Stimulated activated CD8-positive, alpha-beta memory T cell treated with anti-CD3 and anti-CD28 coated beads, Interleukin-4, amount 100 ng/mL, for 24 hours (primary cell): Measurements from ENCODE around the gene LGALS4.
A peak's percentile ranks its signal among the peaks of the same experiment; 100 is the strongest.
"Not testable (repeated sequence)": the region's sequence is repeated elsewhere in the genome, so short reads cannot be mapped to it uniquely, and the experiment has no call there.

ENCODE experiments used
- DNase-seq: peaks from one replicate; pipeline ENCODE4 v3.0.0-alpha.2; 2020; ENCODE audit warnings: low read depth

The LGALS4 gene

DNA sequence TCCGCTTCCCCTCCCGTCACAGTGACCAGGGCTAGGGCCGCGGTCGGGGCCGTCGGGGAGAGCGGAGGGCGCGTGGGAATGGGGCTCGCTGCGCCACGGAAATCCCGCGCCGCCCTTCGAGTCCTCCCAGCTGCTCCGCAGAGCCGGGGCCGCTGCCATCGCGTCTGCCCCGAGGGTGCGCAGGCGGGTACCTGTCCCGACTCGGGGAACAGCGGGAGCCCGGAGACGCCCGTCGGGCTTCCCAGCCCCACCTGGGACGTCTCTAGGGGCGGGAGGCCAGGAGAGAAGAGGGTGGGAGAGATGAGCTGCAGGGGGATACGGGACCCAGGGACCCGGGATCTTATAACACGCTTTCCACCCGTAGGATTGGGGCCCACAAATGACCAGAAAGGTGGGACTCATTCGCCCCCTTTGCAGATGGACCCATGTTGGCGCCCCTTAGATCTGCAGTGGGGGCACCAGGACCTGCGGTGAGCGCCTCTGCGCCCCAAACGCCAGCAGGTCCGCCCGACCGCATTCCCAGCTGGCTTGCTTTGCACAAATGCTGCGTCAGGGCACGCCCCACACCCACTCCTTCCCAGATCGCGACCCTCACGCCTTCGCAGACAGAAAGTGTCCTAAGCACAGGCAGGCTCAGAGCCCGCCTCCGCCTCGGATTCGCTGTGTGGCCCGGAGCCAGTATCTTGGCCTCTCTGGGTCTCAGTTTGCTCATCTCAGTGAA is 42.4 kb downstream of the LGALS4 start:
- not testable (repeated sequence) for DNase-seq

DNA sequence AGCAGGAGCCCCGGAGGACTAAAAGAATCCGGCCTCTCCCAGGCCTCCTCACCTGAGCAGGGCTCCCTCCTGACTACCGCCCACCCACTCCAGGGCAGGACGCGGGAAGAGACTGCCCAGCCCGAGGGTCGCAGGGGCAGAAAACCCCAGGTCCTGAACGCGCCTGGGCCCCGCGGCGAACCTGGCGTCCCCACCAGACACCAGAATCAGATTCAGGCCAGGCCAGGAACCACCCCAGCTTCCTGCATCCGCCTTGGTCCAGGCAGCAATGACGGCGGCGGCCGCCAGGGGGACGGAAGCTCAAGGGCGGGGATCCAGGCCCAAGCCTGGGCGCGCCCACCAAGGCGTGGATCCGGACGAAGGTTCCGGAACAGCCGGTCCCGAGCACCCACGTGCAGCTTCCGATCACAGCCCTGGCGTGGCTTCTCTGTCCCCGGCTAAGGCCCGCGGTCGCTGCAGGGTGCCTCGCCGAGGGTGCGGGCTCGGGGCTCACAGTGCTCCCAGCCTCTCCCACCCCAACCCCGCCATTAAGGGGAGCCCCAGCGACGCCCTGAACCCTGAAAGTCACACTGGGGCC is 43.0 kb downstream of the LGALS4 start:
- DNase-seq = peak; percentile 84

DNA sequence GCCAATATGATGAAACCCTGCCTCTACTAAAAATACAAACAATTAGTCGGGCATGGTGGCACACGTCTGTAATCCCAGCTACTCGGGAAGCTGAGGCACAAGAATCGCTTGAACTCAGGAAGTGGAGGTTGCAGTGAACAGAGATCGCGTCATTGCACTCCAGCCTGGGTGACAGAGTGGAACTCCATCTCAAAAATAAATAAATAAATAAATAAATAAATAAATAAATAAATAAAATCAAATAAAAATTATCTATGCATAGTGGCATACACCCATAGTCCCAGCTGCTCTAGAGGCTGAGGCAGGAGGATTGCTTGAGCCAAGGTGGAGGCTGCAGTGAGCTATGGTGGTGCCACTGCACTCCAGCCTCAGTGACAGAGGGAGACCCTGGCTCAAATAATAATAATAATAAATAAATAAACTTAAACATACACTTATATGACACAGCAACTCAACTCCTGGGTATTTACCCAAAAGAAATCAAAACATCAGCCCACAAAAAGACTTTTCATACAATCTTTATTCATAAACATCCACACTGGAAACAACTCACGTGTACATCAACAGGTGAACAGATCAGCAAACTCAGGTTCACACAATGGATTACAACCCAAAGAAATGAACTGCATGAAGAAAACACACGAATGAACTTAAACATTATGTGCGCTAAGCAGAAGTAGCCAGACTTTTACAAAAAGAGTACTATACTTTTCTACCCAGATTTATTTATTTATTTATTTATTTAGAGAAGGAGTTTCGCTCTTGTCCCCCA is 46.3 kb downstream of the LGALS4 start:
- DNase-seq = no peak

DNA sequence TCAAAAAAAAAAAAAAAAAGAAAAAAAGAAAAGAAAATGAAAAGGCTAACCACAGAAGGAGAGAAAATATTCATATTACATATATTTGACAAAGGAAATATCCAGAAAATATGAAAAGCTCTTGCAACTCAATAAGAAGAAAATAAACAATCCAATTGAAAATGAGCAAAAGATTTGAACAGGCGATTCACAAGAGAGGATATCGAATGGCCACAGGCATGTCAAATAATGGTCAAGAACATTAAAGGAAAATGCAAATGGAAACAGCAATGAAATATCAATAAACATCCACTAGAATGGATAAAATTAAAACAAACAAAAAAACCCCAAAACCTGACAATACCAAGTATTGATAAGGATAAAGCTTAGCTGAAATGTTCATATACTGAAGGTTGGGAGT is 47.5 kb downstream of the LGALS4 start:
- DNase-seq = no peak

DNA sequence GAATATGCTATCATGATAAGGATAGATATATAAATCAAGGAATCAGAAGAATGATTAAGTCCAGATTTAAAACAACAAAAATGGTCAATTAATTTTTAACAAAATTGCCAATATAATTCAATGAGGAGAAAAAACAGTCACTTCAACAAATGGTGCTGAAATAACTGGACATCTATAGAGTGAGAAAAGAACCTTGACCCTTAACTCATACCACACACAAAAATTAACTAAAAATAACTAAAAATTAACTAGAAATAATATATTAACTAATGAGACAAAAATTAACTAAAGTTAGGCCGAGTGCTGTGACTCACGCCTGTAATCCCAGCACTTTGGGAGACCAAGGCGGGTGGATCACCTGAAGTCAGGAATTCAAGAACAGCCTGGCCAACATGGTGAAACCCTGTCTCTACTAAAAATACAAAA is 48.9 kb downstream of the LGALS4 start:
- DNase-seq = no peak

DNA sequence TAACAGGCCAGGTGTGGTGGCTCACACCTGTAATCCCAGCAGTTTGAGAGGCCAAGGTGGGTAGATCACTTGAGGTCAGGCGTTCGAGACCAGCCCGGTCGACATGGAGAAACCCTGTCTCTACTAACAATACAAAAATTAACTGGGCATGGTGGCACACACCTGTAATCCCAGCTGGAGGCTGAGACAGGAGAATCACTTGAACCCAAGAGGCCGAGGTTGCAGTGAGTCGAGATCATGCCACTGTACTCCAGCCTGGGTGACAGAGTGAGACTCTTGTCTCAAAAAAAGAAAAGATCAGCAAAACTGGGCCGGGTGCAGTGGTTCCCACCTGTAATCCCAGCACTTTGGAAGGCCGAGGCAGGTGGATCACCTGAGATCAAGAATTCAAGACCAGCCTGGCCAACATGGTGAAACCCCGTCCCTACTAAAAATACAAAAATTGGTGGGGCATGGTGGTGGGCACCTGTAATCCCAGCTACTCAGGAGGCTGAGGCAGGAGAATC is 50.8 kb downstream of the LGALS4 start:
- DNase-seq = not testable (repeated sequence)

DNA sequence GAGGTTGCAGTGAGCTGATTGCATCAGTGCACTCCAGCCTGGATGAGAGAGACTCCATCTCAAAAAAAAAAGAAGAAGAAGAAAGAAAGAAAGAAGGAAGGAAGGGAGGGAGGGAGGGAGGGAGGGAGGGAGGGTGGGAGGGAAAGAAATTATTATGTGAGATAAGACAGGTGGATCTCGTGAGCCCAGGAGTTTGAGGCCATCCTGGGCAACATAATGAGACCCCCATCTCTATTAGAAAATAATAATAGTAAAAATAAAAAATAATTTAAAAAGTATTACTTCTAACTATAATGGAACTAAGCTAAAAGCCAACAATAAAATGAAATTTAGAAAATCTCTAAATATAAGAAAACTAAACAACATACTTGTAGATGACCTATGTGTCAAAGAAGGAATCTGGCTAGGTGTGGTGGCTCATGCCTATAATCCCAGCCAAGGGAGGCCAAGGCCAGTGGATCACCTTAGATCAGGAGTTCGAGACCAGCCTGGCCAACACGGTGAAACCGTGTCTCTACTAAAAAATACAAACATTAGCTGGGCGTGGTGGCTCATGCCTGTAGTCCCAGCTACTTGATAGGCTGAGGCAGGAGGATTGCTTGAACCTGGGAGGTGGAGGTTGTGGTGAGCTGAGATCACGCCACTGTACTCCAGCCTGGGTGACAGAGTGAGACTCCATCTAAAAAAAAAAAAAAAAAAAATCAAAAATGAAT is 51.8 kb downstream of the LGALS4 start:
- not testable (repeated sequence) for DNase-seq

DNA sequence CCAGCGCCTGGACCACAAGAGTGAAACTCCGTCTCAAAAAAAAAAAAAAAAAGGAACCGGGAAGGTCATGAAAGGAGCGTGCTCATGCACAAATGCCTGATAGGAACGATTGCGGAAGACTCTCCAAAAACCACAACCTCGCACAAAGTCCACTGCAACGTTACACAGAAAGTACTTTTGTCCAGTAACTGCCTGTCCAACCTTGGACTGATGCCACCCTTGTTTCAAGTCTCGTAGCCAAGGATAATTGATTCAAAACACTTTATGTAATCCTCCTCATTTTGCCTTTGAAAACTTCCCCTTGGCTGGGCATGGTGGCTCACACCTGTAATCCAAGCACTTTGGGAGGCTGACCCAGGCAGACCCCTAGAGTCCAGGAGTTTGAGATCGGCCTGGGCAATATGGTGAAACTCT is 53.1 kb downstream of the LGALS4 start:
- DNase-seq = no peak

DNA sequence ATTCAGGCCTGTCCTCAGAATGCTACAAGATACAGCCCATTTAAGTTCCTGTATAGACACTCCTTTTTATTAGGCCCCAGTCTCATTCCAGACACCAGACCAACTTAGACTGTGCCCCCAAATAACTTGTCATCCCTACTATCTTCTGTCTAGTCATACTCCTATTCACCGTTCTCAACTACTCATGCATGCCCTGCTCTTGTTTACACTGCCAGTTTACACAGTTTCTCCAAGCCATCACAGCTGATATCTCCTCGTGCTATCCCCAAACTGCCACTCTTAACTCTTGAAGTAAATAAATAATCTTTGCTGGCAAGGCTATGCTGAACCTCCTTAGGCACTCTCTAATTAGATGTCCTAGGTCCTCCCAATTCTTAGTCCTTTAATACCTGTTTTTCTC is 58.5 kb downstream of the LGALS4 start:
- not testable (repeated sequence) for DNase-seq

DNA sequence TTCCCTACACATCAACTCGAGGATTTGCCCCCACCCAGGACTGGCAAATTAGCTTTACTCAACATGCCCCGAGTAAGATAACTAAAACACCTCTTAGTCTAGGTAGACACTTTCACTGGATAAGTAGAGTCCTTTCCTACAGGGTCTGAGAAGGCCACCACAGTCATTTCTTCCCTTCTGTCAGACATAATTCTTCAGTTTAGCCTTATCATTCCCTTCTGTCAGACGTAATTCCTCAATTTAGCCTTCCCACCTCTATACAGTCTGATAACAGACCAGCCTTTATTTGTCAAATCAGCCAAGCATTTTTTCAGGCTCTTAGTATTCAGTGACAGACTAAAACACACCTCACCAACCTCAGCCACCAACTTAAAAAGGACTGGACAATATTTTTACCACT is 59.0 kb downstream of the LGALS4 start:
- DNase-seq = not testable (repeated sequence)
